OCI-LY1 (cell line): ENCODE data around the gene TTC3.
"Not testable (repeated sequence)": the region's sequence is repeated elsewhere in the genome, so short reads cannot be mapped to it uniquely, and the experiment has no call there.

Source experiments
- H2AFZ ChIP-seq: fragments of 200-600 bp; sonication (generic), shearing (Covaris generic); 2 replicates; pipeline ENCODE4 v1.6.0; 2014; ENCODE audit warnings: antibody characterized with exemption, mild to moderate bottlenecking, low read length
- H3F3A ChIP-seq: fragments of 200-600 bp; sonication (generic), shearing (Covaris generic); 2 replicates; pipeline ENCODE4 v1.6.0; 2014; ENCODE audit warnings: mild to moderate bottlenecking, antibody characterized with exemption, low read length, moderate library complexity; ENCODE audit not compliant: insufficient read depth
- H3K27ac ChIP-seq: fragments of 200-600 bp; sonication (generic); 2 replicates; pipeline ENCODE4 v1.5.1; 2014; ENCODE audit warnings: low read length, mixed run types, mild to moderate bottlenecking, low read depth; ENCODE audit not compliant: poor library complexity, severe bottlenecking
- H3K27me3 ChIP-seq: fragments of 200-600 bp; sonication (generic); 2 replicates; pipeline ENCODE4 v1.6.0; 2014; ENCODE audit warnings: antibody characterized with exemption, mild to moderate bottlenecking, low read length, moderate library complexity; ENCODE audit not compliant: insufficient read depth
- H3K36me3 ChIP-seq: fragments of 200-600 bp; sonication (generic); 2 replicates; pipeline ENCODE4 v1.6.1; 2014; ENCODE audit warnings: mild to moderate bottlenecking, antibody characterized with exemption, low read length, moderate library complexity, mixed read lengths; ENCODE audit not compliant: insufficient read depth
- H3K4me1 ChIP-seq: fragments of 200-600 bp; sonication (generic); 2 replicates; pipeline ENCODE4 v1.5.1; 2014; ENCODE audit warnings: mild to moderate bottlenecking, low read length, moderate library complexity; ENCODE audit not compliant: insufficient read depth, severe bottlenecking
- H3K4me2 ChIP-seq: fragments of 200-600 bp; sonication (generic), shearing (Covaris generic); 2 replicates; pipeline ENCODE4 v1.6.1; 2014; ENCODE audit warnings: low read length
- H3K4me3 ChIP-seq: fragments of 200-600 bp; sonication (generic); 2 replicates; pipeline ENCODE4 v1.5.1; 2014; ENCODE audit warnings: low read length, low read depth, mild to moderate bottlenecking, mixed read lengths; ENCODE audit not compliant: poor library complexity, severe bottlenecking
- H3K79me2 ChIP-seq: fragments of 200-600 bp; shearing (Covaris generic); 2 replicates; pipeline ENCODE4 v1.6.1; 2016; ENCODE audit warnings: mixed run types, low read length, mixed read lengths; ENCODE audit not compliant: insufficient read depth
- H3K9ac ChIP-seq: fragments of 200-600 bp; sonication (generic), shearing (Covaris generic); 2 replicates; pipeline ENCODE4 v1.6.1; 2014; ENCODE audit warnings: mild to moderate bottlenecking, low read length, mixed read lengths
- H3K9me2 ChIP-seq: fragments of 200-600 bp; sonication (generic), shearing (Covaris generic); 2 replicates; pipeline ENCODE4 v1.6.1; 2014; ENCODE audit warnings: low read depth, mild to moderate bottlenecking, low read length, mixed read lengths
- H3K9me3 ChIP-seq: fragments of 200-600 bp; shearing (Covaris generic); 2 replicates; pipeline ENCODE4 v1.6.1; 2014; ENCODE audit warnings: low read length, mixed read lengths
- H4K20me1 ChIP-seq: fragments of 200-600 bp; sonication (generic), shearing (Covaris generic); 2 replicates; pipeline ENCODE4 v1.6.0; 2016; ENCODE audit warnings: mild to moderate bottlenecking, low read length; ENCODE audit not compliant: insufficient read depth
- CTCF ChIP-seq: fragments of 200-600 bp; sonication (generic), shearing (Covaris generic); IDR thresholded peaks from 2 replicates; pipeline ENCODE4 v1.5.1; 2017; ENCODE audit warnings: mild to moderate bottlenecking, antibody characterized with exemption, low read length, moderate library complexity, mixed read lengths
- EZH2 ChIP-seq: fragments of 200-600 bp; sonication (generic), shearing (Covaris generic); IDR thresholded peaks from 2 replicates; pipeline ENCODE4 v1.8.0; 2017; ENCODE audit warnings: borderline replicate concordance, mixed run types, mild to moderate bottlenecking, antibody characterized with exemption, low read length, moderate library complexity, mixed read lengths

The TTC3 gene

DNA sequence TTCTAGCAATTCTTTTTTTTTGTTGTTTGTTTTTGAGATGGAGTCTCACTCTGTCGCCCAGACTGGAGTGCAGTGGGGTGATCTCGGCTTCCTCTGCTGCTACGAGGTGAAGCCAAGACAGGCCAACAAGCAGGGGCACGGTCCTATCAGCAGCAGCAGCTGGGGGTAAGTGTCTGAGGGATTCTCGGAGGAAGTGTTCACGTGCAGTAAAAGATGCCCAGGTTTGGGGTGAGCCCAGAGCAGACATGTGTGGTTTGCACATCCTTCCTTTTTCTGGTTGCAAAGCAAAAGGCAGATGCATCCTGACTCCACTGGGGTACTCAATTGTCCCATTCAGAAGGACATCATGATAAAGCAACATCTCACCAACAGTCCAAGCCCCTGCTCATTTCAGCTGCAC, 27.9 kb upstream of the TTC3 start:
- no peak overlapping the region for H3K4me3 ChIP-seq
- H3K4me2 ChIP-seq = no peak overlapping the region; the same call in 1 of the 2 replicates
- H3K27ac ChIP-seq = no peak overlapping the region
- no peaks in the 10 kb centered on the region; the same call in 1 of the 2 replicates for H3K36me3 ChIP-seq
- H2AFZ ChIP-seq = no peak overlapping the region
- H3F3A ChIP-seq = no peaks in the 10 kb centered on the region
- H3K27me3 ChIP-seq = no peaks in the 10 kb centered on the region
- TF ChIP-seq CTCF = no peak
- no peak for TF ChIP-seq EZH2
- H3K79me2 ChIP-seq = no peaks in the 10 kb centered on the region
- H3K9ac ChIP-seq = no peak overlapping the region
- H3K9me2 ChIP-seq = no peaks in the 10 kb centered on the region
- H4K20me1 ChIP-seq = no peaks in the 10 kb centered on the region
- peaks cover 11% of the 10 kb centered on the region for H3K4me1 ChIP-seq
- no peaks in the 10 kb centered on the region for H3K9me3 ChIP-seq

DNA sequence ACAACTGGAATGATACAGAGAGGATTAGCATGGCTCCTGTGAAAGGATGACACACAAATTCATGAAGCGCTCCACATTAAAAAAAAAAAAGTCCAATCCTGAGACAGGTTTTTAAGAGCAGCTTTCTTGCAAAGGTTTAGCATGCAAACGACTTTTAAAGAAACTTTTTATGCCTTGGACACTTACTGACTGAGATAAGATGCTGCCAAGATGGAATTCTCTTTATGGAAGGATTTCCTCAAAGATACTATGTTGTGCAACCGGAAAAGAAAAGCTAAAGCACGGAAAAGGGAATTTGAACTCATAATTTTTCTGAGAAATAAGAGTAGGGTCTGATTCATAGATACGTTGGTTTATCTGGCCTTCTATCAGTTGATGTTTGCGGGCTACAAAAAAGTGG, 27.5 kb upstream of the TTC3 start:
- no peaks in the 10 kb centered on the region for H3K9me3 ChIP-seq
- no peaks in the 10 kb centered on the region for H3K9me2 ChIP-seq
- peaks cover 11% of the 10 kb centered on the region for H3K4me1 ChIP-seq
- H2AFZ ChIP-seq = no peak overlapping the region
- H3K36me3 ChIP-seq = no peaks in the 10 kb centered on the region; the same call in 1 of the 2 replicates
- no peak overlapping the region for H3K27ac ChIP-seq
- H3K9ac ChIP-seq = no peak overlapping the region
- no peaks in the 10 kb centered on the region for H3K79me2 ChIP-seq
- H4K20me1 ChIP-seq = no peaks in the 10 kb centered on the region
- no peak overlapping the region for H3K4me3 ChIP-seq
- no peaks in the 10 kb centered on the region for H3F3A ChIP-seq
- H3K4me2 ChIP-seq = no peak overlapping the region; the same call in 1 of the 2 replicates
- H3K27me3 ChIP-seq = no peaks in the 10 kb centered on the region
- no peak for TF ChIP-seq CTCF
- no peak for TF ChIP-seq EZH2

GRCh38 chr21:37047079-37047478, 26.0 kb upstream of the TTC3 start:
- Histone ChIP-seq H3K79me2 (no peaks in the 10 kb centered on the region), H3K27me3 (no peaks in the 10 kb centered on the region), H3K4me1 (peaks cover 11% of the 10 kb centered on the region), H3F3A (no peaks in the 10 kb centered on the region), H3K4me3 (no peak overlapping the region), H3K9me3 (no peaks in the 10 kb centered on the region), H2AFZ (no peak overlapping the region), H3K4me2 (no peak overlapping the region), H3K9ac (no peak overlapping the region), H3K27ac (no peak overlapping the region), H3K36me3 (no peaks in the 10 kb centered on the region; the same call in 1 of the 2 replicates), H4K20me1 (no peaks in the 10 kb centered on the region), H3K9me2 (no peaks in the 10 kb centered on the region)
- TF ChIP-seq CTCF (no peak), EZH2 (no peak)

- H4K20me1 ChIP-seq, H3K4me2 ChIP-seq, H3K27ac ChIP-seq, H3K4me1 ChIP-seq, H3K79me2 ChIP-seq, H3K36me3 ChIP-seq, H3K27me3 ChIP-seq, H2AFZ ChIP-seq, H3K9ac ChIP-seq, H3F3A ChIP-seq, H3K9me2 ChIP-seq, H3K4me3 ChIP-seq, H3K9me3 ChIP-seq: not testable (repeated sequence)
Observed at GRCh38 chr21:37049741-37050140, 23.3 kb upstream of the TTC3 start.
